Measurements from ENCODE around the gene IQCF5. TPM values are rescaled to one million over a fixed set of nuclear protein-coding genes. Genes with fewer than 3 reads are reported as not detected.

IQCF5 gene
- total and polyA plus RNA-seq, 9 donors: not detected

GRCh38 chr3:51830836-51831385, 44.5 kb downstream of the IQCF5 start:
- intact Hi-C loops (cut with DNase I): no loop called here
- no peaks in the 10 kb centered on the region for H3K27me3 ChIP-seq
- no peaks in the 10 kb centered on the region for H3K9me3 ChIP-seq
- H3K36me3 ChIP-seq: no peaks in the 10 kb centered on the region
- TF ChIP-seq, protein P1, sequence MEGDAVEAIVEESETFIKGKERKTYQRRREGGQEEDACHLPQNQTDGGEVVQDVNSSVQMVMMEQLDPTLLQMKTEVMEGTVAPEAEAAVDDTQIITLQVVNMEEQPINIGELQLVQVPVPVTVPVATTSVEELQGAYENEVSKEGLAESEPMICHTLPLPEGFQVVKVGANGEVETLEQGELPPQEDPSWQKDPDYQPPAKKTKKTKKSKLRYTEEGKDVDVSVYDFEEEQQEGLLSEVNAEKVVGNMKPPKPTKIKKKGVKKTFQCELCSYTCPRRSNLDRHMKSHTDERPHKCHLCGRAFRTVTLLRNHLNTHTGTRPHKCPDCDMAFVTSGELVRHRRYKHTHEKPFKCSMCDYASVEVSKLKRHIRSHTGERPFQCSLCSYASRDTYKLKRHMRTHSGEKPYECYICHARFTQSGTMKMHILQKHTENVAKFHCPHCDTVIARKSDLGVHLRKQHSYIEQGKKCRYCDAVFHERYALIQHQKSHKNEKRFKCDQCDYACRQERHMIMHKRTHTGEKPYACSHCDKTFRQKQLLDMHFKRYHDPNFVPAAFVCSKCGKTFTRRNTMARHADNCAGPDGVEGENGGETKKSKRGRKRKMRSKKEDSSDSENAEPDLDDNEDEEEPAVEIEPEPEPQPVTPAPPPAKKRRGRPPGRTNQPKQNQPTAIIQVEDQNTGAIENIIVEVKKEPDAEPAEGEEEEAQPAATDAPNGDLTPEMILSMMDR (IDR thresholded peaks at IDR 0.05): no peak
- TF ChIP-seq POLR2A (IDR thresholded peaks at IDR 0.05) (no peak), EP300 (IDR thresholded peaks at IDR 0.05) (no peak)
- no peak overlapping the region for H3K27ac ChIP-seq
- H3K4me3 ChIP-seq: no peak overlapping the region
- no peaks in the 10 kb centered on the region for H3K4me1 ChIP-seq (ENCODE audit: insufficient read depth)
- DNase-seq: no peak
- WGBS, 3 donors: 50 to 59% (median 52%) methylated on average over 4 of the region's 4 CpGs

DNA sequence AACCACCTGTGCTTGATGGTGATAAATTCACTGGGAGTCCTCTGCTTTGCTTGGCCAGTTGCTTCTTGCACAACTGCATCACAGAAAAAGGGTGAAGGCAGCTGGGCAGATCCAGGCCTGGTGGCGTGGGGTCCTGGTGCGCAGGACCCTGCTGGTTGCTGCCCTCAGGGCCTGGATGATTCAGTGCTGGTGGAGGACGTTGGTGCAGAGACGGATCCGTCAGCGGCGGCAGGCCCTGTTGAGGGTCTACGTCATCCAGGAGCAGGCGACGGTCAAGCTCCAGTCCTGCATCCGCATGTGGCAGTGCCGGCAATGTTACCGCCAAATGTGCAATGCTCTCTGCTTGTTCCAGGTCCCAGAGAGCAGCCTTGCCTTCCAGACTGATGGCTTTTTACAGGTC, 45.1 kb downstream of the IQCF5 start:
- Histone ChIP-seq H3K27ac (no peak overlapping the region), H3K4me3 (no peak overlapping the region), H3K9me3 (no peaks in the 10 kb centered on the region), H3K36me3 (no peaks in the 10 kb centered on the region), H3K4me1 (ENCODE audit: insufficient read depth) (no peaks in the 10 kb centered on the region), H3K27me3 (no peaks in the 10 kb centered on the region)
- WGBS, 3 donors: 90 to 92% (median 91%) methylated on average over 13 of the region's 13 CpGs
- TF ChIP-seq POLR2A (IDR thresholded peaks at IDR 0.05) (no peak), EP300 (IDR thresholded peaks at IDR 0.05) (no peak)
- TF ChIP-seq, protein P1 (IDR thresholded peaks at IDR 0.05): no peak
- no peak for DNase-seq
- intact Hi-C loops (cut with DNase I): no loop called here

GRCh38 chr3:51828297-51828696, 47.1 kb downstream of the IQCF5 start:
- intact Hi-C loops (cut with DNase I): no loop called here
- no peak overlapping the region for H3K4me3 ChIP-seq
- no peaks in the 10 kb centered on the region for H3K4me1 ChIP-seq (ENCODE audit: insufficient read depth)
- WGBS, 3 donors: 73 to 84% (median 81%) methylated on average over 1 of the region's 1 CpG
- TF ChIP-seq, protein P1 (IDR thresholded peaks at IDR 0.05): no peak
- no peak for TF ChIP-seq POLR2A (IDR thresholded peaks at IDR 0.05)
- no peak for TF ChIP-seq EP300 (IDR thresholded peaks at IDR 0.05)
- no peak for DNase-seq
- no peak overlapping the region for H3K27ac ChIP-seq
- no peaks in the 10 kb centered on the region for H3K9me3 ChIP-seq
- no peaks in the 10 kb centered on the region for H3K36me3 ChIP-seq
- no peaks in the 10 kb centered on the region for H3K27me3 ChIP-seq

Small RNA genes within 50 kb of the gene (small RNA-seq; reads per million reads assigned to genes)
- gene RN7SL504P: not detected

Other genes with a start within 250 kb of the IQCF5 start
- 10 to 100 TPM; 27.1 to 88.8 (median 38.7) TPM for gene TEX264, start 204.3 kb downstream of the IQCF5 start, total RNA-seq
- gene TEX264, start 204.3 kb downstream of the IQCF5 start, polyA plus RNA-seq: 10 to 100 TPM; 51.0 to 62.3 TPM
- gene GRM2, start 168.5 kb downstream of the IQCF5 start, total RNA-seq: under 1 TPM in 4 of 7 donors, not detected in 3; 0.25 to 0.47 (median 0.34) TPM
- gene GRM2, start 168.5 kb downstream of the IQCF5 start, polyA plus RNA-seq: under 1 TPM; 0.10 to 0.24 TPM
- gene IQCF6, start 96.4 kb downstream of the IQCF5 start, total RNA-seq: not detected
- not detected for gene IQCF6, start 96.4 kb downstream of the IQCF5 start, polyA plus RNA-seq
- not detected for gene IQCF2, start 14.0 kb downstream of the IQCF5 start, total RNA-seq
- gene IQCF2, start 14.0 kb downstream of the IQCF5 start, polyA plus RNA-seq: not detected
- under 1 TPM in 1 of 7 donors, not detected in 6; 0.62 TPM for gene IQCF1, start 27.8 kb upstream of the IQCF5 start, total RNA-seq
- gene IQCF1, start 27.8 kb upstream of the IQCF5 start, polyA plus RNA-seq: not detected
- 10 to 100 TPM in 6 of 7 donors, 1 to 10 TPM in 1; 9.1 to 32.7 (median 19.3) TPM for gene RRP9, start 66.3 kb upstream of the IQCF5 start, total RNA-seq
- 10 to 100 TPM in 1 of 2 donors, 1 to 10 TPM in 1; 4.9 to 16.2 TPM for gene RRP9, start 66.3 kb upstream of the IQCF5 start, polyA plus RNA-seq
- 10 to 100 TPM in 6 of 7 donors, 1 to 10 TPM in 1; 8.2 to 19.4 (median 11.6) TPM for gene PARP3, start 66.8 kb upstream of the IQCF5 start, total RNA-seq
- gene PARP3, start 66.8 kb upstream of the IQCF5 start, polyA plus RNA-seq: 10 to 100 TPM in 1 of 2 donors, 1 to 10 TPM in 1; 9.8 to 10.2 TPM
- gene GPR62, start 79.8 kb upstream of the IQCF5 start, total RNA-seq: under 1 TPM; 0.23 to 0.83 (median 0.36) TPM
- under 1 TPM; 0.15 to 0.22 TPM for gene GPR62, start 79.8 kb upstream of the IQCF5 start, polyA plus RNA-seq
- 10 to 100 TPM; 36.9 to 83.3 (median 49.0) TPM for gene PCBP4, start 91.9 kb upstream of the IQCF5 start, total RNA-seq
- 10 to 100 TPM in 1 of 2 donors, 1 to 10 TPM in 1; 4.5 to 28.7 TPM for gene PCBP4, start 91.9 kb upstream of the IQCF5 start, polyA plus RNA-seq
- gene ABHD14B, start 98.4 kb upstream of the IQCF5 start, total RNA-seq: 10 to 100 TPM; 37.1 to 55.7 (median 45.5) TPM
- 10 to 100 TPM; 58.4 to 70.9 TPM for gene ABHD14B, start 98.4 kb upstream of the IQCF5 start, polyA plus RNA-seq
- 10 to 100 TPM; 13.2 to 36.1 (median 27.4) TPM for gene ABHD14A, start 99.5 kb upstream of the IQCF5 start, total RNA-seq
- 10 to 100 TPM in 1 of 2 donors, 1 to 10 TPM in 1; 5.1 to 30.8 TPM for gene ABHD14A, start 99.5 kb upstream of the IQCF5 start, polyA plus RNA-seq
- gene ACY1, start 107.9 kb upstream of the IQCF5 start, total RNA-seq: 10 to 100 TPM; 13.8 to 27.4 (median 21.1) TPM
- gene ACY1, start 107.9 kb upstream of the IQCF5 start, polyA plus RNA-seq: 10 to 100 TPM in 1 of 2 donors, 1 to 10 TPM in 1; 8.4 to 10.2 TPM
- 1,000 to 10,000 TPM; 1,785 to 3,905 (median 1,999) TPM for gene RPL29, start 120.3 kb upstream of the IQCF5 start, total RNA-seq
- gene RPL29, start 120.3 kb upstream of the IQCF5 start, polyA plus RNA-seq: 1,000 to 10,000 TPM; 1,901 to 3,982 TPM
- gene DUSP7, start 181.0 kb upstream of the IQCF5 start, total RNA-seq: 10 to 100 TPM in 5 of 7 donors, 1 to 10 TPM in 2; 5.1 to 18.0 (median 15.2) TPM
- gene DUSP7, start 181.0 kb upstream of the IQCF5 start, polyA plus RNA-seq: 1 to 10 TPM; 6.5 to 8.6 TPM

All from ovary (tissue), 9 donors.